Activated CD8-positive, alpha-beta memory T cell treated with anti-CD3 and anti-CD28 coated beads, Interleukin-2, amount 50 U/mL, for 24 hours (primary cell): Measurements from ENCODE around the gene CD82.
"Not testable (repeated sequence)": the region's sequence is repeated elsewhere in the genome, so short reads cannot be mapped to it uniquely, and the experiment has no call there.

Experiments
- DNase-seq: peaks from one replicate; pipeline ENCODE4 v3.0.0-alpha.2; 2020; ENCODE audit errors: extremely low read depth

CD82 gene

GRCh38 chr11:44533921-44534711 is 31.3 kb upstream of the CD82 start:
- no peak for DNase-seq

- no peak for DNase-seq
Observed at GRCh38 chr11:44535191-44535980, 30.1 kb upstream of the CD82 start.

- DNase-seq, result no peak
Observed at GRCh38 chr11:44536788-44537516, 28.5 kb upstream of the CD82 start.

DNA sequence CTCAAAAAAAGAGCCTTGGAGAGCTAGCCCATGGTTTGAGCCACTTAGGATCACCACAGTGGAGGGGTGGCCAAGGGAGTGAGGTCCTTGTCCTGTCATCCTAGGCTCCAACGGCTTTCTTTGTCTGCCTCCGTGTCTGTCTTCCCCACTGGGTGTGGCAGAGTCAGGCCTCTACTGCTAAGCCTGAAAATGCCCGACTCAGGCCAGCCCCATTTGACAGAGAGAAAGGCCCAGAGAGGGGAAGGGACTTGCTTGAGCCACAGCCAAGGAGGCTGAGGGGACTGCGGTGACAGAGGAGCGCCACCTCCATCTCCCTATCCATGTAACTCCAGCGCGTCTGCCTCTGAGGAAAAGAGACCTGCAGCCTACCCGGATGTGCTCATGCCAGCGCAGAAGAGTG is 27.8 kb upstream of the CD82 start:
- no peak for DNase-seq

DNA sequence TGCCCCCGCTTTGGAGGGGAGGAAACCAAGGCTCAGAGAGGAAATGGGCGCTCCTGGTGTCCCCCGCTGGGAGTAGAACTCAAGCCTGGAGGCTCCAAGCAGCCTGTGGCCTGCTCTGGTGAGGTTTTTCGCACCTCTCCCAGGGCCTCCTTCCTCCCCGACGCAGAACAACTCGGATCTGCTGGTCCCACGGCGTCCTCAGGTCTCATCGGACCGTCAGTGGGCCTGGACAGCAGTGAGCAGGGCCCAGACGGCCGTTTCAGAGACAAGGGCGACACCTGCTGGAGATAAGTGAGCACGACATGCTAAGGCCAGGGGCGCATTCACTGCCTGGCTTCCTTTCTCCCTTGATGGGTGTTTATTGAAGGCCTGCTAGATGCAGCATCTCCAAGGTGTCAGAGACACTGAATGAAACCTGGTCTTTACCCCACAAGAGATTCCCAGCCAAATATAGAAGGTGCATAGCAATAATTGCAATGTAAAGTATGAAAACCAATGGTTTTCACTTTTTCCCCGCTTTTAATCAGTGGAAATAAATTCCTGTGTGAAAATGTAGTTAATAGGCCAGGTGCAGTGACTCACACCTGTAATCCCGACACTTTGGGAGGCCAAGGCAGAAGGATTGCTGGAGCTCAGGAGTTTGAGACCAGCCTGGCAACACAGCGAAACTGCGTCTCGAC is 26.9 kb upstream of the CD82 start:
- DNase-seq, result peak; percentile 38

DNA sequence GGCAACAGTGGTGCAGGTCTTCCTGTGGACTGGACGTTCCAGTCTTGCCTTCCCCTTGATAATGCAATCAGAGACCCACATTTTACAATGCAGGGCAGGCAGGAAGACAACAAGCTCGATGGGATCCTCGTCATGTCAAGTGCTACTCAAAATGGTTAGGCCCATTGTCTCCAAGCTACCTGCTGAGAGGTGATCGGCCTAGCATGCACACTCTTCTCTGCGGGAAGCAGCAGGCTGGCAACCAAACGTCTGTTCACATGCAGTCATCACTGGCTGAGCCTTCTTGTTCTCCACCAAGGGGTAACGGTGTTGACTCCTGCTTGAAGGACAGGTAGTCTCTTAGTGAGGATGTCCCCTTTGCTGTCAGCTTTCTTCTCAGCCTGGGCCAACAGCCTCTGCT is 25.5 kb upstream of the CD82 start:
- no peak for DNase-seq

- no peak for DNase-seq
Observed at GRCh38 chr11:44540667-44541066, 24.8 kb upstream of the CD82 start.

- no peak for DNase-seq
Observed at GRCh38 chr11:44542372-44542771, 23.1 kb upstream of the CD82 start.

- not testable (repeated sequence) for DNase-seq
Observed at GRCh38 chr11:44546984-44547383, 18.5 kb upstream of the CD82 start.

- DNase-seq, result not testable (repeated sequence)
Observed at GRCh38 chr11:44547534-44547933, 17.9 kb upstream of the CD82 start.

GRCh38 chr11:44548032-44548695 is 17.3 kb upstream of the CD82 start:
- no peak for DNase-seq

DNA sequence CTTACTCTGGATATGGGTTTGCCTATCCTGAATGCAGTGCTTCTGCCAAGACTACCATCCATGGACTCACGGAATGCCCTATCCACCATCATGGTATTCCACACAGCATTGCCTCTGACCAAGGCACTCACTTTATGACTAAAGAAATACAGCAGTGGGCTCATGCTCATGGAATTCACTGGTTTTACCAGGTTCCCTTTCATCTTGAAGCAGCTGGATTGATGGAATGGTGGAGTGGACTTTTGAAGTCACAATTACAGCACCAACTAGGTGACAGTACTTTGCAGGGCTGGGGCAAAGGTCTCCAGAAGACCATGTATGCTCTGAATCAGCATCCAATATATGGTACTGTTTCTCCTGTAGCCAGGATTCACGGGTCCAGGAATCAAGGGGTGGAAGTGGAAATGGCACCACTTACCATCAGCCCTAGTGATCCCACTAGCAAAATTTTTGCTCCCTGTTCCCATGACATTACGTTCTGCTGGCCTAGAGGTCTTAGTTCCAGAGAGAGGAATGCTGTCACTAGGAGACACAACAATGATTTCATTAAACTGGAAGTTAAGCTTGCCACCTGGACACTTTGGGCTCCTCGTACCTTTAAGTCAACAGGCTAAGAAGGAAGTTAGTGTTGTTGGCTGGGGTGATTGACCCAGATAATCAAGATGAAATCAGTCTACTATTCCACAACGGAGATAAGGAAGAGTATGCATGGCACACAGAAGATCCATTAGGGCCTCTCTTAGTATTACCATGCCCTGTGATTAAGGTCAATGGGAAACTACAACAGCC is 16.3 kb upstream of the CD82 start:
- not testable (repeated sequence) for DNase-seq

GRCh38 chr11:44550123-44550522 is 15.3 kb upstream of the CD82 start:
- no peak for DNase-seq

DNA sequence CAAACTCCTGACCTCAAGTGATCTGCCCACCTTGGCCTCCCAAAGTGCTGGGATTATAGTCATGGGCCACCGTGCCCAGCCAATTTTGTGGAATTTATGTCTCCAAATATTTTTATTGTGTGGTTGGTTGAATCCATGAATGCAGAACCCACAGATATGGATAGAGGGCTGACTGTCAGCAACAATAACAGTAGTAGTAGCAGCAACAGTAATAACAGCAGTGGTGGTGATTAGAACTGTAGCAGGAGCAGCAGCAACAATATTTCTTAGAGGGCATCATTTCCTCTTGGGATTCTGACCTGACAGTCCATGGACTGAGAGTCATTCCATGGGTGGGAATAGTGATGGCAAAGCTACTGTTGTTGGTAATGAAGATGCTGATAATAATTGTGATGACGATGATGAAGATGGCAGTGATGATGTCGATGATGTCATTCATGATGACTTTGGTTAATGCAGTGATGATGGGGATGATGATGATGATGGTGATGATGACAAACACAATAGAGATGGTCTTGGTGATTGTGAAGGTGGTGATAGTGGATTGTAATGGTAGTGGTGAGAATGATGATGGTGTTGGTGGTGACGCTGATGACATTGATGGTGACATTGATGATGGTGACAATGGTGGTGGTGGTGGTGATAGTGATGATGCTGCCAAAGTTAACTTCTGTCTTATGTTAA is 13.9 kb upstream of the CD82 start:
- no peak for DNase-seq

DNA sequence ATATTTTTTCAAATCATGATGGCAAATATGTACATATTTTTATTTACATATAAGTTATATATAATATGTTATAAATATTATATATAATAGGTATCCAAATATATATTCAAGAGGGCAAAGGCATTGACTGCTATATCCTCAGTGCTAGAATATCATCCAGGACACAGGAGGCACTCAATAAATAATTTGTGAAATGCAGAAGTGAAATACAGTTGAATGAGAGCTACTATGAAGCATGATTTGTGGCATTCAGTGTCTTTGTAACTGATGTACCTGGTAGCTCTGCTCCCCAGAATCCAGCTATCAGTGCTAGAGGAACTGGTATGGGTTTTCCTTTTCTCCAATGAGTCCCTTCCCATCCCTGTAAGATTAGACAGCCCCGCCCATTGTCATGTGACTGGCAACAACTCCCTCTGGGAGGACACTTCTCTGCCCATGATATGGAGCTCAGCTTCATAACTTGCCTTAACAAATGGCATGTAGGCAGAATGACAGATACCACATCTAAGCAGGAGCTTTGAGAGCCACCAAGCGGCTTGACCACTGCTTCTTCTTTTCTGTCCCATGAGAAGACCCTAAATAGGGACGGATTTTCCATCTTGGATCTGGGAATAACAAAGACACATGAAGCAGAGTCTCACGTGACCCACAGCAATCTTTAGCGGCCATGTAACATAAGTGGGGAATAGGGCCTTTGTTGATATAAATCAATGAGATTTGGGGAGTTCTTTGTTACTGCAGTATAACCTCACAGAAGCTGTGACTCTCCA is 10.2 kb upstream of the CD82 start:
- no peak for DNase-seq

- no peak for DNase-seq
Observed at GRCh38 chr11:44556735-44557409, 8.6 kb upstream of the CD82 start.

GRCh38 chr11:44557464-44557863 is 8.0 kb upstream of the CD82 start:
- no peak for DNase-seq

DNA sequence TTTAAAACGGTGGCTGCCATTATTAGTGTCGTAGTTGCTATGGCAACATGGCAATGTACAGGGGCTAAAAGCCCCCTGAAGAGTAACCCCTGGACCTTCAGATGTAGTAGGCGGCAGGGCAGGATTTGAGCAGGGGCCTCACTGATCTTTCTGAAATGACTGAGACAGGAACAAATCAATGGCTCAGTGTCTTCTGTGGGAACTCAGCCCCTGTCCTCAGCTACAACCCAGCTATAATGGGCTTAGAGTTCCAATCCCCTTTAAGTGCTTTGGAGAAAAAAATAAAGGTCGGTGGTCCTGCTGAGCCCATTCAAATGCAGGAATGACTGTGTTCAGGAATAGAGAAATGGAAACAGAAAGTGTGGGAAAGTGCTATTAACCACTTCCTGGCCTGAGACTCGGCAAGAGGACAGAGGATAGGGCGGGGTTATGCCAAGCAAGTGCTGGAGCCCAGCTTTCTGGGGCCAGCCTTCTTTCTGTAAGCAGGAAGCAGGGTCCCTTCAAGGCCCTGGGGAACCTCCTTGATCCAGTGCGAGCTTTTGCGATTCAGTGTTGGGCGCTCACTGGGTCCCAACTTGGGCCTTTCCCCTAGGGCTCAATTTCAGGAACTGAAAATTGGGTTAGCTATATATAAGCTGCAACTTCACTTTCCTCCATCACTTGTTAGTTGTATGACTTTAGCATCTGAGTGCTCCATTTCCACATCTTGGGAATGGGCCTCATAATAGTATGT is 6.1 kb upstream of the CD82 start:
- no peak for DNase-seq
